SK-N-SH (cell line): ENCODE measurements around the gene RSU1. TPM values are rescaled to one million over a fixed set of nuclear protein-coding genes. Genes with fewer than 3 reads are reported as not detected.

Experiments used
- CTCF ChIA-PET: fragments of 300-600, 350-600 bp; formaldehyde crosslinking; extraction: SDS; loops from one replicate; lab custom pipeline; 2021; lab: Yijun Ruan, JAX
- POLR2A ChIA-PET: fragments of 350-600 bp; sonication (Branson Sonifier 250); formaldehyde crosslinking; extraction: SDS; loops from one replicate; lab custom pipeline; 2020; ENCODE audit warnings: antibody characterized with exemption, inconsistent platforms; lab: Yijun Ruan, JAX
- DNase-seq: peaks from one replicate; pipeline ENCODE4 v3.0.0; 2012
- H2AFZ ChIP-seq: fragments of 200-600 bp; sonication (generic); 2 replicates; pipeline ENCODE4 v1.8.1; 2016; ENCODE audit warnings: antibody characterized with exemption, mild to moderate bottlenecking, low read depth
- H3F3A ChIP-seq: fragments of 200-600 bp; sonication (generic); replicated peaks from 2 replicates; pipeline ENCODE3; 2016; ENCODE audit warnings: antibody characterized with exemption, mild to moderate bottlenecking; ENCODE audit not compliant: insufficient read depth
- H3K27ac ChIP-seq, 2 experiments: fragments of 200-500 bp in 1 of 2; fragments of 200-600 bp in 1 of 2; sonication (Bioruptor generic) in 1 of 2; sonication (generic), shearing (Covaris generic) in 1 of 2; 2 replicates each; pipeline versions ENCODE4 v1.5.1 to v1.6.1; 2014 to 2016; ENCODE audit warnings: low read depth in 2 of 2, inconsistent platforms in 1 of 2, low read length in 1 of 2, mild to moderate bottlenecking in 1 of 2, mixed read lengths in 1 of 2
- H3K27me3 ChIP-seq: fragments of 200-600 bp; sonication (generic), shearing (Covaris generic); 2 replicates; pipeline ENCODE4 v1.6.1; 2016; ENCODE audit warnings: mixed run types; ENCODE audit not compliant: insufficient read depth
- H3K36me3 ChIP-seq, 2 experiments: fragments of 200-500 bp in 1 of 2; fragments of 200-600 bp in 1 of 2; sonication (Bioruptor generic) in 1 of 2; sonication (generic) in 1 of 2; replicated peaks in 1 of 2; 2 replicates each; pipeline versions ENCODE3 to v1.5.1; 2014 to 2016; ENCODE audit warnings: low read length in 1 of 2, mild to moderate bottlenecking in 1 of 2; ENCODE audit not compliant: insufficient read depth in 2 of 2, control insufficient read depth in 1 of 2
- H3K4me1 ChIP-seq, 2 experiments: fragments of 200-500 bp in 1 of 2; fragments of 200-600 bp in 1 of 2; sonication (Bioruptor generic) in 1 of 2; sonication (generic), shearing (Covaris generic) in 1 of 2; 2 replicates each; pipeline versions ENCODE4 v1.5.1 to v1.6.1; 2014 to 2016; ENCODE audit warnings: low read depth in 1 of 2, low read length in 1 of 2, mixed run types in 1 of 2; ENCODE audit not compliant: insufficient read depth in 2 of 2, control insufficient read depth in 1 of 2
- H3K4me2 ChIP-seq: fragments of 200-600 bp; sonication (generic), shearing (Covaris generic); 2 replicates; pipeline ENCODE4 v1.6.1; 2017; ENCODE audit warnings: mixed run types
- H3K4me3 ChIP-seq, 2 experiments: fragments of 200-500 bp in 1 of 2; fragments of 200-600 bp in 1 of 2; sonication (Bioruptor generic) in 1 of 2; sonication (generic), shearing (Covaris generic) in 1 of 2; 2 replicates each; pipeline versions ENCODE4 v1.5.1 to v1.8.1; 2014 to 2016; ENCODE audit warnings: low read depth in 2 of 2, inconsistent platforms in 1 of 2, low read length in 1 of 2, mild to moderate bottlenecking in 1 of 2, mixed read lengths in 1 of 2, moderate library complexity in 1 of 2
- H3K79me2 ChIP-seq: fragments of 200-600 bp; sonication (generic); 2 replicates; pipeline ENCODE4 v1.8.1; 2017; ENCODE audit warnings: mild to moderate bottlenecking; ENCODE audit not compliant: insufficient read depth
- H3K9ac ChIP-seq: fragments of 200-600 bp; sonication (generic); 2 replicates; pipeline ENCODE4 v1.6.1; 2017; ENCODE audit warnings: mixed run types
- H3K9me2 ChIP-seq: fragments of 200-600 bp; sonication (generic); 2 replicates; pipeline ENCODE4 v1.6.1; 2017; ENCODE audit warnings: mixed run types
- H3K9me3 ChIP-seq: fragments of 200-600 bp; sonication (generic); 2 replicates; pipeline ENCODE4 v1.6.1; 2017; ENCODE audit warnings: mixed run types, mild to moderate bottlenecking, moderate library complexity
- H4K20me1 ChIP-seq: fragments of 200-600 bp; sonication (generic); 2 replicates; pipeline ENCODE4 v1.6.1; 2017; ENCODE audit warnings: mild to moderate bottlenecking, mixed run types; ENCODE audit not compliant: insufficient read depth
- CTCF ChIP-seq: fragments of 200-600 bp; sonication (generic); IDR thresholded peaks from 2 replicates; pipeline ENCODE4 v1.6.1; 2017; ENCODE audit warnings: antibody characterized with exemption, mild to moderate bottlenecking, moderate library complexity
- POLR2AphosphoS5 ChIP-seq: IDR thresholded peaks from 2 replicates; pipeline ENCODE4 v1.6.1; 2012; ENCODE audit warnings: low read depth, low read length
- RAD21 ChIP-seq: IDR thresholded peaks from 2 replicates; pipeline ENCODE4 v1.6.1; 2012; ENCODE audit warnings: mild to moderate bottlenecking, low read length
- RCOR1 ChIP-seq: fragments of 150-350 bp; IDR thresholded peaks from 2 replicates; pipeline ENCODE4 v1.6.1; 2017; ENCODE audit warnings: antibody characterized with exemption, low read length
- REST ChIP-seq: IDR thresholded peaks from 2 replicates; pipeline ENCODE4 v1.6.1; 2012; ENCODE audit warnings: mild to moderate bottlenecking, low read depth, low read length, moderate library complexity
- TEAD4 ChIP-seq: IDR thresholded peaks from 2 replicates; pipeline ENCODE4 v1.4.0; 2012; ENCODE audit warnings: mild to moderate bottlenecking, borderline replicate concordance; ENCODE audit not compliant: insufficient read depth
- WGBS: methylation state at CpG from one replicate; pipeline ENCODE4 v1.1.6; 2017; ENCODE audit warnings: low lambda C conversion rate; 5-methylcytosine and 5-hydroxymethylcytosine counted together
- polyA plus RNA-seq, 3 experiments: library from polyadenylated mRNA; depleted of rRNA; stranded (reverse); fragments of >200 nt; gene quantifications; 2 replicates each; pipeline ENCODE4 v1.2.3, GENCODE V29; 2012

Gene RSU1
- polyA plus RNA-seq, 1 of the 3 experiments (the other 2 are of a cell fraction), result 59.8 TPM

- no peak for TF ChIP-seq RAD21
- no peak for TF ChIP-seq CTCF
- no peak for TF ChIP-seq TEAD4
- TF ChIP-seq RCOR1, result no peak
Observed at GRCh38 chr10:16820421-16820820, 3.2 kb upstream of the RSU1 start (continued).

- Histone ChIP-seq H3K4me1 (peaks cover 0 to 13% of the 10 kb centered on the region in 2 experiments; a peak in 2 of 4 replicates), H3F3A (peaks cover 3% of the 10 kb centered on the region), H3K27ac (no peak overlapping the region), H3K9me2 (no peaks in the 10 kb centered on the region), H3K4me3 (no peak overlapping the region), H3K9ac (no peak overlapping the region), H2AFZ (no peak overlapping the region), H3K79me2 (peaks cover 20% of the 10 kb centered on the region), H3K36me3 (peaks cover 0 to 10% of the 10 kb centered on the region in 2 experiments), H3K4me2 (no peak overlapping the region), H3K27me3 (no peaks in the 10 kb centered on the region), H3K9me3 (no peaks in the 10 kb centered on the region), H4K20me1 (no peaks in the 10 kb centered on the region)
- ChIA-PET POLR2A (no interaction called here), CTCF (interaction anchor here (1.6 kb wide), 1 partner anchor 439 kb away, joined by 6 read pairs; no protein-coding TSS in a partner anchor)
- TF ChIP-seq REST, result no peak
- TF ChIP-seq POLR2AphosphoS5, result no peak
- no peak for TF ChIP-seq CTCF
- DNase-seq, result no peak
- 54% methylated on average over 1 of the region's 1 CpG for WGBS
Observed at GRCh38 chr10:16820018-16820417, 2.8 kb upstream of the RSU1 start.
